Spinal cord (tissue), 10 donors: ENCODE measurements around the gene ALCAM. TPM values are rescaled to one million over a fixed set of nuclear protein-coding genes. Genes with fewer than 3 reads are reported as not detected.
"Not testable (repeated sequence)": the region's sequence is repeated elsewhere in the genome, so short reads cannot be mapped to it uniquely, and the experiment has no call there.

ENCODE experiments used
- DNase-seq, 6 donors: peaks; one replicate each; pipeline versions ENCODE4 v3.0.0 to v3.0.0-alpha.2; 2013 to 2015; ENCODE audit warnings: low spot score in 6 of 6, low read depth in 4 of 6
- H3K27ac ChIP-seq: one replicate; pipeline ENCODE4 v1.5.1; 2013; ENCODE audit warnings: low read depth, low read length, control low read depth
- H3K27me3 ChIP-seq: one replicate; pipeline ENCODE4 v1.6.1; 2013; ENCODE audit warnings: low read length; ENCODE audit not compliant: control insufficient read depth, insufficient read depth
- H3K36me3 ChIP-seq: one replicate; pipeline ENCODE4 v1.6.1; 2013; ENCODE audit warnings: low read length; ENCODE audit not compliant: control insufficient read depth, insufficient read depth
- H3K4me1 ChIP-seq: one replicate; pipeline ENCODE4 v1.6.1; 2013; ENCODE audit warnings: low read length; ENCODE audit not compliant: control insufficient read depth, insufficient read depth
- H3K4me3 ChIP-seq: one replicate; pipeline ENCODE4 v1.5.1; 2013; ENCODE audit warnings: low read depth, low read length, control low read depth
- H3K9me3 ChIP-seq: one replicate; pipeline ENCODE4 v1.6.1; 2013; ENCODE audit warnings: low read length; ENCODE audit not compliant: control insufficient read depth, insufficient read depth
- WGBS: methylation state at CpG from one replicate; pipeline ENCODE4 v1.1.5; 2013; ENCODE audit warnings: missing lambda C conversion rate; ENCODE audit not compliant: insufficient coverage; 5-methylcytosine and 5-hydroxymethylcytosine counted together
- polyA plus RNA-seq, 2 donors: library from polyadenylated mRNA; unstranded; fragments of 120-200 nt; gene quantifications; one replicate each; pipeline ENCODE4 v1.2.1, GENCODE V29; 2013; ENCODE audit not compliant: insufficient read length in 2 of 2
- total RNA-seq, 2 donors: library from RNA; depleted of rRNA in 1 of 2; stranded (reverse); fragments of 120-200 nt in 1 of 2; fragments of >200 nt in 1 of 2; gene quantifications; one replicate each; pipeline versions ENCODE4 v1.2.3 to v1.2.4, GENCODE V29; 2013 to 2014
- donor health status: healthy.

ALCAM gene
- total and polyA plus RNA-seq, 4 donors = 135 to 305 (median 214) TPM

GRCh38 chr3:105399611-105400010 is 32.9 kb downstream of the ALCAM start:
- no peaks in the 10 kb centered on the region for H3K4me1 ChIP-seq
- no peak overlapping the region for H3K4me3 ChIP-seq
- no peaks in the 10 kb centered on the region for H3K9me3 ChIP-seq
- WGBS = no CpG with 5 or more reads among the region's 1 CpG
- DNase-seq = peak; percentile 43 to 86 (median 67)
- peak overlapping the region; percentile 82 for H3K27ac ChIP-seq
- no peaks in the 10 kb centered on the region for H3K36me3 ChIP-seq
- no peaks in the 10 kb centered on the region for H3K27me3 ChIP-seq

DNA sequence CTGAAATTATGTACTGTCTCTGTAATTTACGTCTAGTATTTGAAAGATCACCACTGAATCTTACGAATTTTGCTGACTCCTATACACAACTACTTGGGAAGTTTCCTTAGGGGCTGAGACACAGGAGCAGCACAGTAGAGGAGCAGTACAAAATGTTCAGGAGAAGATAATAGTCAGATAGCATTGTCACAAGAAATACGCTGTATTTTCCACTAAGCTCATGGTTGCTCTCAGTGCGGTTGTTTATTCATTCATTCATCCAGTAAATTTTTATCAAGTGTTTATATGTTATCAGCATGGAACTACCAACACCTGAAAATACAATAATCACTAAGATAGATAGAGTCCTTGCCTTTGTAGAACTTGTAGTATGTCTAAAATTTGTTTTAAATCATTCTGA is 34.5 kb downstream of the ALCAM start:
- WGBS = no CpG with 5 or more reads among the region's 4 CpGs
- no peaks in the 10 kb centered on the region for H3K27me3 ChIP-seq
- H3K36me3 ChIP-seq = no peaks in the 10 kb centered on the region
- H3K9me3 ChIP-seq = no peaks in the 10 kb centered on the region
- no peak for DNase-seq
- no peaks in the 10 kb centered on the region for H3K4me1 ChIP-seq
- no peak overlapping the region for H3K4me3 ChIP-seq
- H3K27ac ChIP-seq = no peak overlapping the region

GRCh38 chr3:105401691-105402149 is 35.0 kb downstream of the ALCAM start:
- Histone ChIP-seq H3K27me3 (no peaks in the 10 kb centered on the region), H3K36me3 (no peaks in the 10 kb centered on the region), H3K4me3 (no peak overlapping the region), H3K4me1 (no peaks in the 10 kb centered on the region), H3K9me3 (no peaks in the 10 kb centered on the region), H3K27ac (no peak overlapping the region)
- no peak for DNase-seq
- WGBS = no CpG with 5 or more reads among the region's 2 CpGs

GRCh38 chr3:105402287-105402801 is 35.6 kb downstream of the ALCAM start:
- WGBS = 91% methylated on average over 6 of the region's 6 CpGs
- no peaks in the 10 kb centered on the region for H3K4me1 ChIP-seq
- H3K27me3 ChIP-seq = no peaks in the 10 kb centered on the region
- H3K9me3 ChIP-seq = no peaks in the 10 kb centered on the region
- no peak overlapping the region for H3K27ac ChIP-seq
- no peaks in the 10 kb centered on the region for H3K36me3 ChIP-seq
- no peak for DNase-seq
- no peak overlapping the region for H3K4me3 ChIP-seq

GRCh38 chr3:105403034-105403433 is 36.3 kb downstream of the ALCAM start:
- H3K36me3 ChIP-seq, H3K4me1 ChIP-seq, H3K4me3 ChIP-seq, H3K27me3 ChIP-seq, H3K27ac ChIP-seq, H3K9me3 ChIP-seq, DNase-seq: not testable (repeated sequence)
- 87% methylated on average over 9 of the region's 9 CpGs for WGBS

DNA sequence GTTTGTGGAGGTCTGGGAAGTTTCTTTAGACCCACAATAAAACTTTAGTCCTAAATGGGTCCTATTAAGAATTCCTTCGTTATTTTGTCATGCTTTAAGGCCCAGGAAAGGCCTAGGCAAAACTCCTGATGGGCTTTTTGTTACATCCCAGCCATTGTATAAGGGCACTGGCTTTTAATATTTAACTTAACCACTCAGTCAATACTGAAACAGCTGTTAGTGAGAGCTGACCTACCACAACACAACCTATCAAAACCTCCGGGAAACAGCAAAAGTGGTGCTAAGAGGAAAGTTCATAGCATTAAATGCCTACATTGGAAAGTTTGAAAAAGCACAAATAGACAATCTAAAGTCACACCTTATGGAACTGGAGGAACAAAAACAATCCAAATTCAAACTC is 39.6 kb downstream of the ALCAM start:
- Histone ChIP-seq H3K4me3 (no peak overlapping the region), H3K36me3 (no peaks in the 10 kb centered on the region), H3K9me3 (no peaks in the 10 kb centered on the region), H3K27ac (no peak overlapping the region), H3K4me1 (no peaks in the 10 kb centered on the region), H3K27me3 (no peaks in the 10 kb centered on the region)
- DNase-seq = no peak
- 17% methylated on average over 1 of the region's 2 CpGs for WGBS

GRCh38 chr3:105409364-105409763 is 42.7 kb downstream of the ALCAM start:
- DNase-seq = no peak
- Histone ChIP-seq H3K9me3 (no peaks in the 10 kb centered on the region), H3K36me3 (no peaks in the 10 kb centered on the region), H3K27ac (no peak overlapping the region), H3K4me3 (no peak overlapping the region), H3K4me1 (no peaks in the 10 kb centered on the region), H3K27me3 (no peaks in the 10 kb centered on the region)
- WGBS = no CpG with 5 or more reads among the region's 2 CpGs

DNA sequence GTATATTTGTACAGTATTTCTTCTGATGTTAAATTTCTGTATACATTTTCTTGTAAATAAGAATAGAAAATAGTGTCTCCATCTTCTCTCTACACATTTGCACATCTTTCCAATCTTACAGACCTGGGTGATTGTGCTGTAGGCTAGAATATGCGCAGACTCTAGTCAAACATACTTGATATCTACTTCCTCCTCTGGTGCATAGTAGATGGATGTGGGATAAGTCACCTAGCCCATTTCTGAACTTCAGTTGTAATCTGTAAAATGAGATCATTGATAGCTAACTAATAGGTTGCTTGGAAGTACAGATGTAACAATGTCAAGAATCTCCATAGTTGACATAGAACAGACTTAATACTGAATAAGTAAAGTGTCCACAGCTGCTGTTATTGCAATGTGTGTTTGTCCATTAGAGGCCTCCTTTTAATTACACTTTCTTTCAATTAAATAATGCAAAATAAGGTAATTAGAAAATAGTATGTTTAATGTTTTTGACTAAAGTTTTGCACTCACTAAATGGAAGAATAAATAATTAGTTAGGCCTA is 46.7 kb downstream of the ALCAM start:
- no peak overlapping the region for H3K27ac ChIP-seq
- DNase-seq = no peak
- no peaks in the 10 kb centered on the region for H3K36me3 ChIP-seq
- H3K4me3 ChIP-seq = no peak overlapping the region
- no CpG with 5 or more reads among the region's 1 CpG for WGBS
- H3K9me3 ChIP-seq = no peaks in the 10 kb centered on the region
- H3K27me3 ChIP-seq = no peaks in the 10 kb centered on the region
- H3K4me1 ChIP-seq = no peaks in the 10 kb centered on the region

DNA sequence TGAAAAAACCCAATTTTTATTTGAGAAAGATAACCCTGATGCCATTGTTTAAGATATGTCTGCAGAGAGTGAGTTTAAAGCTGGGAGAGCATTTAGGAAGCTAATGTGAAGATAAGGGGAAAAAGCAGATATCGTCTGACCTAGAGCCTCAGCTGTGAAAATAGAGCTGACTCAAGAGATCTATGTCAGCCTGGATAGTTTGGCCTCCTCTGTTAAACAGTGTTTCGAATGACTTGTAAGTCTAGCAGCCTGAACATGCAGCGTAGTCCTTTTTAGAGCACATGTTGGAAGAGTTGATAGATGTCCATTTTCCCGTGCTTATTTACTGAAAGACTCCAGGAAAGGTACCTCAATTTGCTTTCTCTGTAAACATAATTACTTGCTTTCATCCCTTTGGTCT is 48.1 kb downstream of the ALCAM start:
- H3K27ac ChIP-seq = peak overlapping the region; percentile 3
- DNase-seq = peak in 2 of 6 donors; percentile 11 to 33
- 55% methylated on average over 3 of the region's 4 CpGs for WGBS

GRCh38 chr3:105415951-105416350 is 49.2 kb downstream of the ALCAM start:
- no CpG with 5 or more reads among the region's 1 CpG for WGBS
- DNase-seq = no peak
- no peaks in the 10 kb centered on the region for H3K9me3 ChIP-seq
- H3K4me3 ChIP-seq = no peak overlapping the region
- no peaks in the 10 kb centered on the region for H3K27me3 ChIP-seq
- H3K27ac ChIP-seq = no peak overlapping the region
- no peaks in the 10 kb centered on the region for H3K4me1 ChIP-seq
- no peaks in the 10 kb centered on the region for H3K36me3 ChIP-seq

More for the DNA sequence above, 48.1 kb downstream of the ALCAM start:
- H3K27me3 ChIP-seq = no peaks in the 10 kb centered on the region
- H3K4me3 ChIP-seq = no peak overlapping the region
- H3K9me3 ChIP-seq = no peaks in the 10 kb centered on the region
- no peaks in the 10 kb centered on the region for H3K4me1 ChIP-seq
- no peaks in the 10 kb centered on the region for H3K36me3 ChIP-seq
